H9 (cell line): ENCODE results near the gene MYH8. TPM values are rescaled to one million over a fixed set of nuclear protein-coding genes. Genes with fewer than 3 reads are reported as not detected.

Experiments used
- DNase-seq: peaks from one replicate; pipeline ENCODE4 v3.0.0-alpha.2; 2017
- H2AFZ ChIP-seq: one replicate; pipeline ENCODE4 v1.6.1; 2013; ENCODE audit warnings: mild to moderate bottlenecking, low read length, control low read depth, moderate library complexity
- H2AK5ac ChIP-seq: 2 replicates; pipeline ENCODE4 v1.6.1; 2013; ENCODE audit warnings: low read length, control low read depth, mixed read lengths; ENCODE audit not compliant: insufficient read length
- H2BK120ac ChIP-seq: one replicate; pipeline ENCODE4 v1.6.1; 2013; ENCODE audit warnings: low read depth, mild to moderate bottlenecking, low read length, control low read depth, inconsistent platforms; ENCODE audit not compliant: poor library complexity, severe bottlenecking
- H2BK12ac ChIP-seq: 2 replicates; pipeline ENCODE4 v1.6.1; 2013; ENCODE audit warnings: low read length, control low read depth, mixed read lengths, low read depth; ENCODE audit not compliant: insufficient read length
- H2BK15ac ChIP-seq: 2 replicates; pipeline ENCODE4 v1.6.1; 2013; ENCODE audit warnings: low read depth, low read length, control low read depth
- H2BK20ac ChIP-seq: one replicate; pipeline ENCODE4 v1.6.1; 2013; ENCODE audit warnings: low read depth, mild to moderate bottlenecking, low read length, control low read depth, inconsistent platforms; ENCODE audit not compliant: poor library complexity, severe bottlenecking
- H2BK5ac ChIP-seq: 2 replicates; pipeline ENCODE4 v1.6.1; 2013; ENCODE audit warnings: low read length, control low read depth, mixed read lengths; ENCODE audit not compliant: insufficient read length
- H3K14ac ChIP-seq: 2 replicates; pipeline ENCODE4 v1.6.1; 2013; ENCODE audit warnings: low read length, control low read depth; ENCODE audit not compliant: insufficient read depth
- H3K18ac ChIP-seq: 2 replicates; pipeline ENCODE4 v1.6.1; 2013; ENCODE audit warnings: low read depth, mild to moderate bottlenecking, mixed read lengths, low read length, control low read depth; ENCODE audit not compliant: insufficient read length
- H3K23ac ChIP-seq: 2 replicates; pipeline ENCODE4 v1.6.1; 2013; ENCODE audit warnings: low read length, control low read depth, mixed read lengths, low read depth; ENCODE audit not compliant: insufficient read length
- H3K23me2 ChIP-seq: 2 replicates; pipeline ENCODE4 v1.6.1; 2013; ENCODE audit warnings: low read depth, mild to moderate bottlenecking, mixed read lengths, low read length, control low read depth; ENCODE audit not compliant: insufficient read length, poor library complexity, severe bottlenecking
- H3K27ac ChIP-seq: 2 replicates; pipeline ENCODE4 v1.5.1; 2013; ENCODE audit warnings: low read length, control low read depth, mixed read lengths, low read depth; ENCODE audit not compliant: insufficient read length
- H3K27me3 ChIP-seq: 2 replicates; pipeline ENCODE4 v1.6.1; 2013; ENCODE audit warnings: low read length, control low read depth, inconsistent platforms; ENCODE audit not compliant: insufficient read depth
- H3K4ac ChIP-seq: 2 replicates; pipeline ENCODE4 v1.6.1; 2013; ENCODE audit warnings: low read depth, mild to moderate bottlenecking, control low read depth, inconsistent platforms, low read length, moderate library complexity
- H3K4me1 ChIP-seq: 2 replicates; pipeline ENCODE4 v1.6.1; 2013; ENCODE audit warnings: low read length, control low read depth, inconsistent platforms; ENCODE audit not compliant: insufficient read depth
- H3K4me2 ChIP-seq: 2 replicates; pipeline ENCODE4 v1.6.1; 2013; ENCODE audit warnings: low read length, control low read depth, mixed read lengths; ENCODE audit not compliant: insufficient read length, insufficient read depth
- H3K56ac ChIP-seq: 2 replicates; pipeline ENCODE4 v1.6.1; 2013; ENCODE audit warnings: low read depth, mild to moderate bottlenecking, mixed read lengths, low read length, control low read depth; ENCODE audit not compliant: insufficient read length
- H3K79me1 ChIP-seq: 2 replicates; pipeline ENCODE4 v1.6.1; 2013; ENCODE audit warnings: low read depth, mild to moderate bottlenecking, moderate library complexity, low read length, control low read depth, inconsistent platforms; ENCODE audit not compliant: insufficient read depth, poor library complexity, severe bottlenecking
- H3K79me2 ChIP-seq: 2 replicates; pipeline ENCODE4 v1.6.1; 2013; ENCODE audit warnings: low read length, control low read depth, inconsistent platforms; ENCODE audit not compliant: insufficient read depth
- H3K9ac ChIP-seq: 2 replicates; pipeline ENCODE4 v1.6.1; 2013; ENCODE audit warnings: low read length, control low read depth, mixed read lengths; ENCODE audit not compliant: insufficient read length; ENCODE audit errors: extremely low read depth
- H3K9me3 ChIP-seq: one replicate; pipeline ENCODE4 v1.6.1; 2013; ENCODE audit warnings: low read depth, low read length, inconsistent platforms; ENCODE audit not compliant: control insufficient read depth
- H3T11ph ChIP-seq: one replicate; pipeline ENCODE4 v1.6.1; 2013; ENCODE audit warnings: mild to moderate bottlenecking, low read length, control low read depth, inconsistent platforms
- H4K20me1 ChIP-seq: one replicate; pipeline ENCODE4 v1.6.1; 2013; ENCODE audit not compliant: control insufficient read depth, insufficient read length, insufficient read depth
- H4K5ac ChIP-seq: 2 replicates; pipeline ENCODE4 v1.6.1; 2013; ENCODE audit warnings: low read depth, mild to moderate bottlenecking, mixed read lengths, low read length, control low read depth; ENCODE audit not compliant: insufficient read length
- H4K8ac ChIP-seq: replicated peaks from 2 replicates; pipeline ENCODE4 v1.6.1; 2013; ENCODE audit warnings: low read length, control low read depth, mixed read lengths, low read depth; ENCODE audit not compliant: insufficient read length
- H4K91ac ChIP-seq: 2 replicates; pipeline ENCODE4 v1.6.1; 2013; ENCODE audit warnings: low read depth, mild to moderate bottlenecking, moderate library complexity, mixed read lengths, low read length, control low read depth; ENCODE audit not compliant: insufficient read length
- H3K27ac Mint-ChIP-seq, 3 experiments: 2 replicates in 2 of 3; 3 replicates in 1 of 3; pipeline ENCODE4 v1.8.0; 2020 to 2021; ENCODE audit warnings: mixed read lengths in 3 of 3, mild to moderate bottlenecking in 1 of 3, moderate library complexity in 1 of 3
- H3K27me3 Mint-ChIP-seq: 2 replicates; pipeline ENCODE4 v1.8.0; 2021; ENCODE audit warnings: low read depth, mild to moderate bottlenecking, moderate library complexity, mixed read lengths
- H3K36me3 Mint-ChIP-seq, 3 experiments: 2 replicates in 2 of 3; 3 replicates in 1 of 3; pipeline ENCODE4 v1.8.0; 2020 to 2021; ENCODE audit warnings: low read depth in 3 of 3, mixed read lengths in 3 of 3; ENCODE audit not compliant: insufficient read depth in 1 of 3
- H3K4me1 Mint-ChIP-seq, 2 experiments: 2 replicates each; pipeline ENCODE4 v1.8.0; 2020; ENCODE audit warnings: mixed read lengths in 2 of 2
- H3K4me3 Mint-ChIP-seq, 2 experiments: 2 replicates in 1 of 2; 3 replicates in 1 of 2; pipeline ENCODE4 v1.8.0; 2020 to 2021; ENCODE audit warnings: mild to moderate bottlenecking in 2 of 2, mixed read lengths in 2 of 2, moderate library complexity in 1 of 2
- H3K9me3 Mint-ChIP-seq, 2 experiments: 2 replicates in 1 of 2; 3 replicates in 1 of 2; pipeline ENCODE4 v1.8.0; 2020; ENCODE audit warnings: mild to moderate bottlenecking in 2 of 2, mixed read lengths in 2 of 2, moderate library complexity in 1 of 2
- CTCF ChIP-seq: fragments of 200-600 bp; sonication (generic); conservative IDR thresholded peaks from 3 replicates; pipeline ENCODE4 v1.8.0; 2021; ENCODE audit warnings: antibody characterized with exemption, mild to moderate bottlenecking
- WGBS: extraction: QIAGEN DNeasy Blood & Tissue Kit; methylation state at CpG from one replicate; pipeline ENCODE4 v1.1.7; 2013; ENCODE audit warnings: missing lambda C conversion rate, low lambda C conversion rate, mixed read lengths; ENCODE audit not compliant: insufficient read length; ENCODE audit errors: extremely low coverage; 5-methylcytosine and 5-hydroxymethylcytosine counted together
- total RNA-seq: library from RNA; stranded (reverse); gene quantifications from 2 replicates; pipeline ENCODE4 v1.2.1, GENCODE V29; 2021

MYH8 gene
- total RNA-seq, 1 experiment from 2014 or later, result not detected

- H3K27me3 ChIP-seq, result no peaks in the 10 kb centered on the region
- no peaks in the 10 kb centered on the region for H3K4me1 ChIP-seq
- H4K91ac ChIP-seq, result no peak overlapping the region
- no peak overlapping the region for H2BK15ac ChIP-seq
- H3K27me3 Mint-ChIP-seq, result no peaks in the 10 kb centered on the region
- no peak overlapping the region for H2AFZ ChIP-seq
- H3T11ph ChIP-seq, result no peak overlapping the region
- H2BK5ac ChIP-seq, result no peak overlapping the region
- H3K4me2 ChIP-seq, result no peak overlapping the region
- no peak overlapping the region for H3K14ac ChIP-seq
- no peak overlapping the region for H3K4ac ChIP-seq
- H3K9ac ChIP-seq, result no peak overlapping the region
- H3K23me2 ChIP-seq, result no peaks in the 10 kb centered on the region
- no peak overlapping the region for H2AK5ac ChIP-seq
- peak; percentile 85 for TF ChIP-seq CTCF
- H3K4me1 Mint-ChIP-seq, result no peaks in the 10 kb centered on the region
- no peaks in the 10 kb centered on the region for H3K9me3 ChIP-seq
- no peak overlapping the region for H3K56ac ChIP-seq
- no peak overlapping the region for H3K4me3 Mint-ChIP-seq
- H3K18ac ChIP-seq, result no peak overlapping the region
- H3K79me1 ChIP-seq, result no peaks in the 10 kb centered on the region
- H3K36me3 Mint-ChIP-seq, result no peaks in the 10 kb centered on the region
- no peak overlapping the region for H2BK20ac ChIP-seq
- no peak overlapping the region for H4K8ac ChIP-seq
- no peak overlapping the region for H3K23ac ChIP-seq
- H4K5ac ChIP-seq, result no peak overlapping the region
- no peak overlapping the region for H3K27ac Mint-ChIP-seq
- H2BK12ac ChIP-seq, result no peak overlapping the region
- no peaks in the 10 kb centered on the region for H4K20me1 ChIP-seq
- H3K27ac ChIP-seq, result no peak overlapping the region
- no peak overlapping the region for H2BK120ac ChIP-seq
- WGBS, result no CpG with 5 or more reads among the region's 4 CpGs
- H3K9me3 Mint-ChIP-seq, result no peaks in the 10 kb centered on the region
- H3K79me2 ChIP-seq, result no peaks in the 10 kb centered on the region
- peak; percentile 82 for DNase-seq
These were observed 64.0 kb downstream of the MYH8 start for GRCh38 chr17:10357768-10358167.
